Endothelial cell of umbilical vein (primary cell): ENCODE results near the gene DLL4. TPM values are rescaled to one million over a fixed set of nuclear protein-coding genes. Genes with fewer than 3 reads are reported as not detected.

ENCODE experiments used
- BruUV-seq: library from RNA; stranded (reverse); fragments of 400-500 nt; replicated peaks from 2 replicates; lab custom pipeline; 2021; lab: Mats Ljungman, UMichigan
- CTCF ChIA-PET: fragments of 300-600, 350-600 bp; sonication (Branson Sonifier 250); formaldehyde crosslinking; loops from one replicate; lab custom pipeline; 2021; ENCODE audit warnings: antibody characterized with exemption, inconsistent platforms; lab: Charles Lee
- POLR2A ChIA-PET: fragments of 300-600, 350-600 bp; sonication (Branson Sonifier 250); formaldehyde crosslinking; loops from one replicate; lab custom pipeline; 2021; ENCODE audit warnings: antibody characterized with exemption, inconsistent platforms; lab: Charles Lee
- DNase-seq: peaks from one replicate; pipeline ENCODE4 v3.0.0-alpha.2; 2011; ENCODE audit warnings: low read depth, low spot score
- FAIRE-seq: peaks from 2 replicates; lab custom pipeline; 2011; peaks lifted over from hg19 to GRCh38; lab: Jason Lieb, UNC
- H2AFZ ChIP-seq: 2 replicates; pipeline ENCODE4 v1.6.0; 2012; ENCODE audit warnings: low read depth, low read length, control low read depth, inconsistent platforms
- H3K27ac ChIP-seq: 2 replicates; pipeline ENCODE4 v1.5.1; 2011; ENCODE audit warnings: low read depth, mild to moderate bottlenecking, control low read depth, low read length, moderate library complexity; ENCODE audit not compliant: insufficient read depth
- H3K27me3 ChIP-seq, 2 experiments: 2 replicates each; pipeline versions ENCODE4 v1.6.0 to v1.6.1; 2011; ENCODE audit warnings: low read length in 2 of 2, mixed read lengths in 1 of 2; ENCODE audit not compliant: control insufficient read depth in 2 of 2, insufficient read depth in 2 of 2
- H3K36me3 ChIP-seq, 2 experiments: 2 replicates in 1 of 2; 3 replicates in 1 of 2; pipeline ENCODE4 v1.5.1; 2011; ENCODE audit warnings: low read length in 2 of 2, mild to moderate bottlenecking in 1 of 2, moderate library complexity in 1 of 2; ENCODE audit not compliant: control insufficient read depth in 2 of 2, insufficient read depth in 2 of 2; ENCODE audit errors: extremely low read depth in 1 of 2
- H3K4me1 ChIP-seq: 3 replicates; pipeline ENCODE4 v1.5.1; 2011; ENCODE audit warnings: mild to moderate bottlenecking, low read length; ENCODE audit not compliant: control insufficient read depth, insufficient read depth; ENCODE audit errors: extremely low read depth
- H3K4me2 ChIP-seq: 2 replicates; pipeline ENCODE4 v1.6.1; 2011; ENCODE audit warnings: low read length, control low read depth, mixed read lengths; ENCODE audit not compliant: insufficient read depth
- H3K4me3 ChIP-seq, 3 experiments: fragments of 200-600 bp in 1 of 3; sonication (generic), shearing (Covaris generic) in 1 of 3; replicated peaks in 1 of 3; 2 replicates each; pipeline ENCODE4 v1.5.1; 2011 to 2016; ENCODE audit warnings: control low read depth in 3 of 3, low read length in 3 of 3, mild to moderate bottlenecking in 2 of 3, inconsistent platforms in 1 of 3, low read depth in 1 of 3, moderate library complexity in 1 of 3; ENCODE audit not compliant: insufficient read depth in 1 of 3
- H3K79me2 ChIP-seq: 2 replicates; pipeline ENCODE4 v1.6.0; 2012; ENCODE audit warnings: low read length, inconsistent platforms; ENCODE audit not compliant: control insufficient read depth, insufficient read depth
- H3K9ac ChIP-seq: replicated peaks from 2 replicates; pipeline ENCODE3; 2011; ENCODE audit warnings: low read length, control low read depth; ENCODE audit not compliant: insufficient read depth; ENCODE audit errors: extremely low read depth
- H3K9me1 ChIP-seq: replicated peaks from 3 replicates; pipeline ENCODE4 v1.6.0; 2011; ENCODE audit warnings: mild to moderate bottlenecking, low read length; ENCODE audit not compliant: control insufficient read depth, insufficient read depth; ENCODE audit errors: extremely low read depth
- H3K9me3 ChIP-seq: replicated peaks from 2 replicates; pipeline ENCODE4 v1.5.1; 2012; ENCODE audit warnings: low read length, inconsistent platforms; ENCODE audit not compliant: control insufficient read depth, insufficient read depth
- H4K20me1 ChIP-seq: replicated peaks from 2 replicates; pipeline ENCODE3; 2011; ENCODE audit warnings: mild to moderate bottlenecking, low read length; ENCODE audit not compliant: control insufficient read depth, insufficient read depth; ENCODE audit errors: extremely low read depth
- EZH2 ChIP-seq: IDR thresholded peaks from 2 replicates; pipeline ENCODE4 v1.6.1; 2012; ENCODE audit warnings: borderline replicate concordance, low read depth, mild to moderate bottlenecking, moderate library complexity, low read length, inconsistent platforms; ENCODE audit not compliant: severe bottlenecking
- FOS ChIP-seq: IDR thresholded peaks from 2 replicates; pipeline ENCODE4 v1.6.1; 2011; ENCODE audit warnings: mild to moderate bottlenecking, low read length, moderate library complexity, borderline replicate concordance; ENCODE audit not compliant: insufficient read depth
- MAX ChIP-seq: IDR thresholded peaks from 2 replicates; pipeline ENCODE4 v1.6.1; 2011; ENCODE audit not compliant: insufficient read depth, insufficient read length
- dilution Hi-C: fragments of 300-500 bp; cut with MboI; formaldehyde crosslinking; loops from one replicate; pipeline ENCODE4 v1.15.0; 2019; ENCODE audit warnings: low sequenced_read_pairs; ENCODE audit not compliant: extremely low pct_ligation_motif_present
- intact Hi-C: fragments of 100-400 bp; cut with micrococcal nuclease; formaldehyde crosslinking; loops from one replicate; pipeline ENCODE4 v1.10.0; 2022
- polyA plus RNA-seq, 4 experiments: library from polyadenylated mRNA; depleted of rRNA in 3 of 4; stranded (reverse) in 3 of 4; unstranded in 1 of 4; fragments of >200 nt; gene quantifications; 2 replicates each; pipeline versions ENCODE4 v1.2.1 to v1.2.3, GENCODE V29; 2011 to 2012; ENCODE audit warnings: missing spikeins in 1 of 4
- total RNA-seq: library from RNA; stranded (reverse); gene quantifications from 2 replicates; pipeline ENCODE4 v1.2.3, GENCODE V29; 2021

DLL4 gene
- total and polyA plus RNA-seq, 2 donors (not counting 3 experiments of a cell fraction or from before 2014, with no cell fraction given), result 55.2 to 57.8 TPM

DNA sequence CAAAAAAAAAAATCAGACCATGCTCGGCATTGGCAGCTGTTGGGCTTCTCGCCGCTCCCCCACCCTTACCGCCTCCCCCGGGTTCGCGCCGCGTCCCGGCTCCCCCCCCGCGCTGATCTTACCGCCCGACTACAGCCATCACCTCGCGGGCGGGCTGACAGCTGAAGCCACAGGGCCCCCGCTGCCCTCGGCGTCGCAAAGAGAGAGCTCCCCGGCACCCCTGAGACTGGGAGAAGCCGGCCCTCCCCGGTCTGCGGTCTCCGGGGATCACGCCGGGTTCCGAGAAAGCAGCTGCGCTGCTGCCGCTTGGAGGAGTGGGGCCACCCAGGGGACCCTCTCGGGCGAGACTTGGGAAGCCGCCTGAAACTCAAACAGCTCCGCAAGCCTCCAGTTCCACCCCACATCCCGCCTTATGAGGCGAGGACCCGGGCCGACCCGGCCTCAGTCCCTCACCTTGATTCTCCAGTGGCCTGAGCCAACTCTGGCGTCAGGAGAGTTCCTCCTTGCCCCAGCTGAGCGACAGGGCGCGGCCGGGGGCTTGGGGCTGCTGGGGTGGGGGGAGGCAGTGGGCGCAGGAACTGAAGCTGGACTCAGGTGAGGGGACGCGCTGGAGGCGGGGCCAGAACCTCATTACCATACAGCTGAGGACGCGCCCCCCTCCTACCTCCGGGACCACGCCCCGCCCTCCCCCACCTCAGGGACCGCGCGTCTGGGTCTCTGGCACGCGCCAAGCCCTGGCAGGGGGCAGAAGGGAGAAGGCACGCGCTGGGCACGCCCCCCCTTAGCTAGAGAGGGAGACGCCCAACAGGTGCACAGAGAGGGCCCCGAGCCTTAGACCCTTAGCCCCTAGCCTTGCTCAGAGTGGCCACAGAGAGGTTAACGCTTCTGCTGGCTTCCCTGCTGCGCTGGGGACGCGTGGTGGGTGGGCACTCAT, 1.0 kb upstream of the DLL4 start:
- no peak overlapping the region for H3K9ac ChIP-seq
- H3K79me2 ChIP-seq, result no peaks in the 10 kb centered on the region
- H4K20me1 ChIP-seq, result no peaks in the 10 kb centered on the region
- peaks cover 0 to 11% of the 10 kb centered on the region in 2 experiments for H3K36me3 ChIP-seq
- peak overlapping the region; percentile 35 for H3K4me2 ChIP-seq
- no TSS peak for BruUV-seq
- intact Hi-C loops (no loop called here), dilution Hi-C loops (no loop called here)
- peaks cover 25% of the 10 kb centered on the region for H3K4me1 ChIP-seq
- H3K4me3 ChIP-seq, result peak overlapping the region in 2 of 3 experiments; percentile 6 to 89
- peak overlapping the region; percentile 29 for H2AFZ ChIP-seq
- DNase-seq, result no peak
- CTCF ChIA-PET, result interaction anchor here (1.1 to 12.4 kb wide), 5 partner anchors 11 to 92 kb away, joined by 4 to 260 read pairs (median 120); no protein-coding TSS in a partner anchor
- no peaks in the 10 kb centered on the region for H3K9me1 ChIP-seq
- no peak for FAIRE-seq
- TF ChIP-seq EZH2 (peak; percentile 96), FOS (no peak), MAX (no peak)
- no peaks in the 10 kb centered on the region for H3K9me3 ChIP-seq
- H3K27ac ChIP-seq, result no peak overlapping the region
- H3K27me3 ChIP-seq, result peaks cover 14 to 21% of the 10 kb centered on the region in 2 experiments
- POLR2A ChIA-PET, result interaction anchor here (0.6 to 4.2 kb wide), 13 partner anchors 9 to 108 kb away, joined by 3 to 79 read pairs (median 5); partner anchors contain the start of gene CHAC1
